CD4-positive, alpha-beta T cell treated with Interleukin-12 subunit alpha and Interleukin-12 subunit beta, for 1 hour (primary cell): ENCODE data around the gene CCDC47.
A peak's percentile ranks its signal among the peaks of the same experiment; 100 is the strongest.

Experiments
- DNase-seq: peaks from one replicate; pipeline ENCODE4 v3.0.0-alpha.2; 2020

Gene CCDC47

DNA sequence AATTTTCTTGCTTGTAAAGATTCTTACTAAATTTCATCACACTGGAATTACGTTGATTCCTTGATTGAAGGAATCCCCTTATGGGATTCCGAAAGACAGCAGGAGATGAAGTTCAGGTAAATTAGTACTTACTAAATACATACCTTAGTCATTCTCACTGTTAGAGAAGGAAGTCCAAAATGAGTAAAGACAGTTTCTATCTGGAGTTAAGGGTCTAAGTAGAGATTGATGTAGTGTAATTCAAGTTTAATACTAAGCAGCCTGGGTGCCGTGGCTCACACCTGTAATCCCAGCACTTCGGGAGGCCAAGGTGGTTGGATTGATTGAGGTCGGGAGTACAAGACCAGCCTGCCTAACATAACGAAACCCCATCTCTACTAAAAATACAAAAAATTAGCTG is 10.1 kb upstream of the CCDC47 start:
- DNase-seq = no peak

DNA sequence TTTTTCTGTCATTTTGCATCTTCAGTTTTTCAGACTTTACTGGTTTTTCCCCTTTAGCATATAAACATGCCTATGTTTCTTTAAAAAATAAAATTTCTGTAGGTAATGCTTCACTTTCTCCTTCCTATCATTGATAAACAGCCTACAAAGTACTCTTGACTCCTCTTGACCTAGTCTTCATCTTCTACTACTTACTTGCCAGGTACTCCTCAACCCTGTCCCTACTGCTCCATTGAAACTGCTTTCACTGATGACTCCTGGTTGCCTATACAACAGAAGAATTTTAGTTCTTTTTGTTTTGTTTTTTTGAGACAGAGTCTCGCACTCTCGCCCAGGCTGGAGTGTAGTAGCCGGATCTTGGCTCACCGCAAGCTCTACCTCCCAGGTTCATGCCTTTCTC is 7.5 kb upstream of the CCDC47 start:
- no peak for DNase-seq

- DNase-seq = no peak
Measured at GRCh38 chr17:63780507-63780906, 7.1 kb upstream of the CCDC47 start.

GRCh38 chr17:63775420-63775819 is 2.0 kb upstream of the CCDC47 start:
- DNase-seq = no peak

GRCh38 chr17:63774969-63775265 is 1.5 kb upstream of the CCDC47 start:
- no peak for DNase-seq

GRCh38 chr17:63774141-63774968 is 958 bp upstream of the CCDC47 start, which contains the start of gene DDX42:
TSS of gene DDX42 (plus strand) at chr17:63774170. CDS start at chr17:63787050, 12,880 bp downstream.
- no peak for DNase-seq

DNA sequence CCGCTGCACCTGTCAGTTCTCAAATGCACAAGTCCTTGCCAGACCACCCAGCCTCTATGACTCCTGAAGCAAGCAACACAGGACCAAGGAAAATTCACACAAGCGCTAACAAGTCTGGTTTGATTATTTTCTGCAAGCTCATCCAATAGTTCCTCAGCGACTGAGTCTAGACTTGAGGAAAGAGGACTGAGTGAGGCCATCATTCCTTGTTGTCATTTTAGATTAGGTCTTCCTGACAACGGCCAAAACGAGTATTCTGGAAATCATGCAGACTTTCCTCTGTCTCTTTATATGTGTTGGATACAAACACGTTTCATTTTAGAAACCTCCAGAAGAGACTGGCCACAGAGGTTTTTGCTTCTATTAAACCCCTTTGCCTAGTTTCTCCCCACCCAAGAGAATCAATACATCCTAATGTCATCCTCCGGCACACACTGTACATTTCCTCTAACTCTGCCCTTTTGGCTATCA is 561 bp downstream of the CCDC47 start:
- peak; percentile 9 for DNase-seq

DNA sequence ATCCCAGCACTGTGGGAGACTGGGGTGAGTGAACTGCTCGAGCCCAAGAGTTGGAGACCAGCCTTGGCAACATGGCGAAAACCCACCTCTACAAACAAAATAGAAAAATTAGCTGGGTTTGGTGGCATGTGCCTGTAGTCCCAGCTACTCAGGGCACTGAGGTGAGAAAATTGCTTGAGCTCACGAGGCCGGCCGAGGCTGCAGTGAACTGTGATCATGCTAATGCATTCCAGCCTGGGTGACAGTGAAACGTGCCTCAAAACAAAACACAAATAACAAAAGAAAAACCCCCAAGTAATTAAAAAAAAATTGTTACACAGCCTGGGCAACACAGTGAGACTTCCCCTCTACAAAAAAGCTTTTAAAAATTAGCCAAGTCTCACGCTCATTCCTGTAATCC is 5.0 kb downstream of the CCDC47 start:
- DNase-seq = no peak

DNA sequence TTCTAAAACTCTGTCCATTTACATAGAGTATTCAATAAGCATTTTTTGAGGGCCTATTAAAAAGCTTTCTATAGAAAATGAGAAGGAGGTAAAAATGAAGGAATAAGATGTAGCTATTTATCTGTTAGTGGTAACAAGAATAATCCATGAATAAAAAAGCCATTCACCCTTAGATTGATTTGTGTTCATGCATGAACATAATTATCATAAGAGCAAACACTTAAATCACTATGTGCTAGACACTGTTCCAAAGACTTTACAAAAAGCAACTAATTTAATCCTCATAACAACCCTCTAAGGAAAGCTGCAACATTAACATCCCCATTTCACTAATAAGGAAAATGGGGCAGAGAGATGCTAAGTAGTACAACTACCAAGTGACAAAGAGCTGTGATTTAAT is 6.6 kb downstream of the CCDC47 start:
- no peak for DNase-seq

DNA sequence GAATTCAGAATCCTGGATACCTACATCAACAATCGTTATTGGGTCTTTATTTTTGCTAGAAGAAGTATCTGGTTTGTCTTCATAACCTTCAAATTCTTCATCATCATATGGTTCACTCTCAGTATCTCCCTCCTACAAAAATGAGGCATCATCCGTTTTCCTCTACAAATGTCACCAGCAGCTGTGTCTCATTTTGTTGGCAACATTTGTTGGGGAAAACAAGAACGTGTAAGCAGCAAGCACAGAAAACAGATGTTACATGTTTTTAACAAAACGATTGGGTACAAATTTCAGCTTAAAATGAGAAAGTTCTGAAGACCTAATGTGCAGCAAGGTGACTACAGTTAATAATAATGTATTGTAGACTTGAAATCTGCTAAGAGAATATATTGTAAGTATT is 8.7 kb downstream of the CCDC47 start:
- no peak for DNase-seq

- DNase-seq = no peak
Measured at GRCh38 chr17:63762161-63763078, 11.0 kb downstream of the CCDC47 start.

GRCh38 chr17:63760771-63761539 is 12.4 kb downstream of the CCDC47 start:
- no peak for DNase-seq

- DNase-seq = no peak
Measured at GRCh38 chr17:63758428-63758827, 15.0 kb downstream of the CCDC47 start.

- no peak for DNase-seq
Measured at GRCh38 chr17:63754046-63754445, 19.4 kb downstream of the CCDC47 start.

DNA sequence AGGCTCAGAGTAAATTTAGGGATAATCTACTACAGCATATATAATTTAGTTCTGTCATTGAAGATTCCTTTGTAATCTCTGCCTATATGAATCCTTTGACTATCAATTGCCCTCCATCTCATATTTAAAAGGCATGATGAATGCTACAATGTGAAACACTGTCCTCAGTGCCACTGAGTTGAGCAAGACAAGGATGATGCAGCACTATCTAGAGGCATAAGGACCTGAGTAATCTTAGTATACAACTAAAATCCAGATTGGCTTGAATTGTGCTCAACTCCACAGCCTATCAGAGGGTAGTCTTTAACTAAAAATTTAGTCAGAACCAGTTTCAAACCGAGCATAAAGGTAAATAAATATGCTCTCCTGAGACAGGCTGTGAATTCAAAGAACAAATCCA is 20.2 kb downstream of the CCDC47 start:
- DNase-seq = no peak

- no peak for DNase-seq
Measured at GRCh38 chr17:63752707-63753106, 20.7 kb downstream of the CCDC47 start.

GRCh38 chr17:63751806-63752205 is 21.6 kb downstream of the CCDC47 start:
- peak; percentile 29 for DNase-seq

DNA sequence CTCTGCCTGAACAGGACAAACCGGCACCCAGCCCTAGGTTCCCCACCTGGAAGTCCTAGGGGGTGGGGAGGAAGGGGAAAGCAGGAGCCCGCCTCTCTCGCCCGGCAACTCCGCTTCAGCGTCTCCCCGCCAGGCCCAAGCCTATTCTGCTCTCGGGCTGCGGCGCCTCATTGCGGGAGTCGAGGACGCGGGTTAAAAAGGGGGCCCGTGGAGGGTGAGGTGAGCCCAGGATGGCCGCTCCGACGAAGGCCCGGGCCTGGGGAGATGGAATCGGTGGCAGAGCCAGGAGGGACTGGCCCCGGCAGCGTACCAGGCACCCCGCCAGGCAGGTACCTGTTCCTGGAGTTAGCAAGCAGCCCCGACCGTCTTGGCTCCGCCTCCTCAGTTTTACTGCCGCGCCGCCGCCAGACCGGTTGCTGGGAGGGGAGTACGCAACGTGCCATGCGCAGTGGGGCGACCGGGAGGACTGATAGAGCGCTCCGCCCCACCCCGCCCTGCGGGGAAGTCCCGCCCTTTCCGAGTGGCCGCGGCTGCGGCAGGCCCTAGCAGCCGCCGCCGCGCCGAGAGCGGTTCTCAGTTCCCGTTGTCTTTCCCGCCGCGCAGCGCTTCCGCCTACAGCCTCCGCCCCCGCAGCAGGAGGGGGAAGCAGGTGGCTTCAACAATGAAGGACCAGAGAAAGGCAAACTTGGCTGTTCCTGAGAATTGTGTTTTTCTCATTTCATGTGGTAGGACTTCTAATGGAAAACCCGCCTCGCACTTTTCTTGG is 31.8 kb downstream of the CCDC47 start, which contains the start of gene STRADA:
Gene STRADA (minus strand): TSS at position 392 of the 766 bp plus-strand sequence. CDS start 13,430 bp downstream, outside the sequence.
- peak; percentile 99 for DNase-seq

- DNase-seq = no peak
Measured at GRCh38 chr17:63741143-63741407, 32.3 kb downstream of the CCDC47 start.

DNA sequence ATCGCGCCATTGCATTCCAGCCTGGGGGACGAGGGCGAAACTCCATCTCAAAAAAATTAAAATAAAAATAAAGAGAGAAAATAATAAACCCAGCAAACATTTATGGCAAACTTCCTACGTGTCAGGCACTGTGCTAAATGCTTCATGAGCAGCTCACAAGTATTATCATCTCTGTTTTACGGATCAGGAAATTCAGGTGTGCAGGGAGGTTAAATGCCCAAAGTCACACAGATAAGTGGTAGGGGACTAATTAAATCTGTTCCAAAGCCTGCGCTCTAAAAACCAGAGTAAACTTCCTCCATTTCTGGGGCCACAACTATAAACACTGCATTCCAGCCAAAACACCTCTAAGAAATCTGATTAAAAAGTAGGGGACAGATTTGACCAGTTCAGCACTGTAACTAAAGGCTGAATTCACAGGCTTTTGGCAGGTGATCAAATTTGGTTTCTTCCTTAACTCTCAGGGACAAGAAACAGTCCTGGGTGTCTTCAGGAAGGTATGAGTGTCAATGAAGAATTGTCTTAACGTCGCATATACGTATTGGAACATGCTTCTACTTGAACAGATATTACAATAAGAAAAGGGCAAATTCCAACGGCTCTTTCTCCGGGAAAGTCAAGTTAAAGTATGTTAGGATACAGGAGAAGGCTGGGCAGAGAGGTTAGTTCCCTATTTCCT is 32.8 kb downstream of the CCDC47 start:
- peak; percentile 14 for DNase-seq

GRCh38 chr17:63735691-63736090 is 37.7 kb downstream of the CCDC47 start:
- no peak for DNase-seq

DNA sequence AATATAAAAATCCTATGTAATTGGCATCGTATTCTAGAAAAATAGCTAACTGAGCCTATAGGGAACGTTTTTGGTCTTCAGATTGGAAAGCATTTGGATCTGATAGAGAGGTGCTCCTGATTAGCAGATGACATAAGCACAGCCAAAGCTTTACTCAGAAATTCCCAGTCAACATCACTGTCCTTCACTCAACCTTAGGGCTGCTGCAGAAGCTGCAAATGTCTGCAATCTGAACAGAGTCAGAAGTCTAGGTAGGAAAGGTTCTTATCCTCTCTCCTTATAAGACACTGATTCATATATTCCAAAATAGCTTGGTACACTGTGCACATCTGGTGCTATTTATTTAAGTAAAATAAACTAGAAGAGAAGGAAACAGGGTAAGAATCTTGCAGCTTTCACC is 51.0 kb downstream of the CCDC47 start:
- DNase-seq = no peak
